Measurements from ENCODE around the gene MKRN2OS. TPM values are rescaled to one million over a fixed set of nuclear protein-coding genes. Genes with fewer than 3 reads are reported as not detected.

The MKRN2OS gene
- 1 to 10 TPM in 3 of 4 donors, under 1 TPM in 1; 0.65 to 2.7 (median 1.9) TPM for polyA plus RNA-seq (ENCODE audit: insufficient read length in 4 of 4)

- peak in 1 of 4 donors; percentile 59 for DNase-seq (ENCODE audit: low read depth in 4 of 4, low spot score in 2 of 4)
These were observed at the start of gene MKRN2OS for GRCh38 chr3:12545473-12545791. MKRN2OS (minus strand) TSS chr3:12545499; CDS start chr3:12545464, 35 bp downstream.

GRCh38 chr3:12593473-12593872 lies 48.2 kb upstream of the MKRN2OS start:
- DNase-seq (ENCODE audit: low read depth in 4 of 4, low spot score in 2 of 4) = no peak

- DNase-seq (ENCODE audit: low read depth in 4 of 4, low spot score in 2 of 4) = no peak
These were observed 46.9 kb upstream of the MKRN2OS start for GRCh38 chr3:12591997-12592715.

GRCh38 chr3:12591456-12591855 lies 46.2 kb upstream of the MKRN2OS start:
- no peak for DNase-seq (ENCODE audit: low read depth in 4 of 4, low spot score in 2 of 4)

GRCh38 chr3:12590096-12590495 lies 44.8 kb upstream of the MKRN2OS start:
- no peak for DNase-seq (ENCODE audit: low read depth in 4 of 4, low spot score in 2 of 4)

- no peak for DNase-seq (ENCODE audit: low read depth in 4 of 4, low spot score in 2 of 4)
These were observed 43.0 kb upstream of the MKRN2OS start for GRCh38 chr3:12588039-12589009.

- DNase-seq (ENCODE audit: low read depth in 4 of 4, low spot score in 2 of 4) = no peak
These were observed 41.1 kb upstream of the MKRN2OS start for GRCh38 chr3:12586403-12586802.

GRCh38 chr3:12585970-12586369 lies 40.7 kb upstream of the MKRN2OS start:
- DNase-seq (ENCODE audit: low read depth in 4 of 4, low spot score in 2 of 4) = no peak

GRCh38 chr3:12585181-12585580 lies 39.9 kb upstream of the MKRN2OS start:
- DNase-seq (ENCODE audit: low read depth in 4 of 4, low spot score in 2 of 4) = no peak

GRCh38 chr3:12584083-12584482 lies 38.8 kb upstream of the MKRN2OS start:
- DNase-seq (ENCODE audit: low read depth in 4 of 4, low spot score in 2 of 4) = no peak

- DNase-seq (ENCODE audit: low read depth in 4 of 4, low spot score in 2 of 4) = no peak
These were observed 38.0 kb upstream of the MKRN2OS start for GRCh38 chr3:12583280-12583679.

- DNase-seq (ENCODE audit: low read depth in 4 of 4, low spot score in 2 of 4) = no peak
These were observed 37.4 kb upstream of the MKRN2OS start for GRCh38 chr3:12582730-12583129.

- no peak for DNase-seq (ENCODE audit: low read depth in 4 of 4, low spot score in 2 of 4)
These were observed 34.6 kb upstream of the MKRN2OS start for GRCh38 chr3:12579905-12580304.

- no peak for DNase-seq (ENCODE audit: low read depth in 4 of 4, low spot score in 2 of 4)
These were observed 34.2 kb upstream of the MKRN2OS start for GRCh38 chr3:12579456-12579855.

GRCh38 chr3:12578742-12579141 lies 33.4 kb upstream of the MKRN2OS start:
- no peak for DNase-seq (ENCODE audit: low read depth in 4 of 4, low spot score in 2 of 4)

GRCh38 chr3:12577379-12577778 lies 32.1 kb upstream of the MKRN2OS start:
- DNase-seq (ENCODE audit: low read depth in 4 of 4, low spot score in 2 of 4) = no peak

GRCh38 chr3:12574661-12575060 lies 29.4 kb upstream of the MKRN2OS start:
- DNase-seq (ENCODE audit: low read depth in 4 of 4, low spot score in 2 of 4) = no peak

- DNase-seq (ENCODE audit: low read depth in 4 of 4, low spot score in 2 of 4) = no peak
These were observed 28.8 kb upstream of the MKRN2OS start for GRCh38 chr3:12574131-12574530.

- no peak for DNase-seq (ENCODE audit: low read depth in 4 of 4, low spot score in 2 of 4)
These were observed 26.7 kb upstream of the MKRN2OS start for GRCh38 chr3:12571986-12572385.

GRCh38 chr3:12569836-12570235 lies 24.5 kb upstream of the MKRN2OS start:
- no peak for DNase-seq (ENCODE audit: low read depth in 4 of 4, low spot score in 2 of 4)

GRCh38 chr3:12568747-12569146 lies 23.4 kb upstream of the MKRN2OS start:
- no peak for DNase-seq (ENCODE audit: low read depth in 4 of 4, low spot score in 2 of 4)

- DNase-seq (ENCODE audit: low read depth in 4 of 4, low spot score in 2 of 4) = no peak
These were observed 21.7 kb upstream of the MKRN2OS start for GRCh38 chr3:12566976-12567375.

Measured in left renal cortex interstitium (tissue), 4 donors.